GM12864 (cell line): ENCODE results near the gene DUS2.

Experiments used
- DNase-seq: peaks from one replicate; pipeline ENCODE4 v3.0.0-alpha.2; 2011; ENCODE audit warnings: low read depth
- H3K4me3 ChIP-seq: 2 replicates; pipeline ENCODE4 v1.5.1; 2011; ENCODE audit warnings: mild to moderate bottlenecking, low read depth, low read length, control low read depth
- TF ChIP-seq, protein P1 (sequence below): IDR thresholded peaks from 2 replicates; pipeline ENCODE4 v1.5.1; 2011; ENCODE audit warnings: low read depth, mild to moderate bottlenecking, moderate library complexity, low read length, control low read depth, inconsistent platforms; ENCODE audit errors: missing control alignments

DUS2 gene

DNA sequence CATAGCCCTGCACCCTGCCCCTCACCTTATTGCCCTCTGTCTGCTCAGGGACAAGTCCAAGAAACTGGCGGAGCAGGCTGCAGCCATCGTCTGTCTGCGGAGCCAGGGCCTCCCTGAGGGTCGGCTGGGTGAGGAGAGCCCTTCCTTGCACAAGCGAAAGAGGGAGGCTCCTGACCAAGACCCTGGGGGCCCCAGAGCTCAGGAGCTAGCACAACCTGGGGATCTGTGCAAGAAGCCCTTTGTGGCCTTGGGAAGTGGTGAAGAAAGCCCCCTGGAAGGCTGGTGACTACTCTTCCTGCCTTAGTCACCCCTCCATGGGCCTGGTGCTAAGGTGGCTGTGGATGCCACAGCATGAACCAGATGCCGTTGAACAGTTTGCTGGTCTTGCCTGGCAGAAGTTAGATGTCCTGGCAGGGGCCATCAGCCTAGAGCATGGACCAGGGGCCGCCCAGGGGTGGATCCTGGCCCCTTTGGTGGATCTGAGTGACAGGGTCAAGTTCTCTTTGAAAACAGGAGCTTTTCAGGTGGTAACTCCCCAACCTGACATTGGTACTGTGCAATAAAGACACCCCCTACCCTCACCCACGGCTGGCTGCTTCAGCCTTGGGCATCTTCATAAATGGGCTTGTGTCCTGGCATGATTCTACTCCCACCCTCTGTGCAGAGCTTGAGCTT is 55.8 kb downstream of the DUS2 start:
- DNase-seq = no peak
- TF ChIP-seq, protein P1, sequence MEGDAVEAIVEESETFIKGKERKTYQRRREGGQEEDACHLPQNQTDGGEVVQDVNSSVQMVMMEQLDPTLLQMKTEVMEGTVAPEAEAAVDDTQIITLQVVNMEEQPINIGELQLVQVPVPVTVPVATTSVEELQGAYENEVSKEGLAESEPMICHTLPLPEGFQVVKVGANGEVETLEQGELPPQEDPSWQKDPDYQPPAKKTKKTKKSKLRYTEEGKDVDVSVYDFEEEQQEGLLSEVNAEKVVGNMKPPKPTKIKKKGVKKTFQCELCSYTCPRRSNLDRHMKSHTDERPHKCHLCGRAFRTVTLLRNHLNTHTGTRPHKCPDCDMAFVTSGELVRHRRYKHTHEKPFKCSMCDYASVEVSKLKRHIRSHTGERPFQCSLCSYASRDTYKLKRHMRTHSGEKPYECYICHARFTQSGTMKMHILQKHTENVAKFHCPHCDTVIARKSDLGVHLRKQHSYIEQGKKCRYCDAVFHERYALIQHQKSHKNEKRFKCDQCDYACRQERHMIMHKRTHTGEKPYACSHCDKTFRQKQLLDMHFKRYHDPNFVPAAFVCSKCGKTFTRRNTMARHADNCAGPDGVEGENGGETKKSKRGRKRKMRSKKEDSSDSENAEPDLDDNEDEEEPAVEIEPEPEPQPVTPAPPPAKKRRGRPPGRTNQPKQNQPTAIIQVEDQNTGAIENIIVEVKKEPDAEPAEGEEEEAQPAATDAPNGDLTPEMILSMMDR = no peak
- no peak overlapping the region for H3K4me3 ChIP-seq

DNA sequence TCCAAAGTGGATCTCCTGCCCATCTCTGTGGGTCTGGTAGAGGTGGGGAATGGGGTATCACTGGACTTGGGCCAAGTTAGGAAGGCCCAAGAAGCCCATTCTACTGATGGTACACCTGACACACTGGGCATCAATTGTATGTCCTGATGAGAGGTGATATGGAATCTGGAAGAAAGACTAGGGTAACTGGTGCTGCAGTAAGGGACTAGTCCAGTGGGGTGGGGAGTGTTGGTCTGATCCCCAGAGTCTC is 56.2 kb downstream of the DUS2 start:
- H3K4me3 ChIP-seq = no peak overlapping the region
- TF ChIP-seq, protein P1 = no peak
- DNase-seq = no peak

DNA sequence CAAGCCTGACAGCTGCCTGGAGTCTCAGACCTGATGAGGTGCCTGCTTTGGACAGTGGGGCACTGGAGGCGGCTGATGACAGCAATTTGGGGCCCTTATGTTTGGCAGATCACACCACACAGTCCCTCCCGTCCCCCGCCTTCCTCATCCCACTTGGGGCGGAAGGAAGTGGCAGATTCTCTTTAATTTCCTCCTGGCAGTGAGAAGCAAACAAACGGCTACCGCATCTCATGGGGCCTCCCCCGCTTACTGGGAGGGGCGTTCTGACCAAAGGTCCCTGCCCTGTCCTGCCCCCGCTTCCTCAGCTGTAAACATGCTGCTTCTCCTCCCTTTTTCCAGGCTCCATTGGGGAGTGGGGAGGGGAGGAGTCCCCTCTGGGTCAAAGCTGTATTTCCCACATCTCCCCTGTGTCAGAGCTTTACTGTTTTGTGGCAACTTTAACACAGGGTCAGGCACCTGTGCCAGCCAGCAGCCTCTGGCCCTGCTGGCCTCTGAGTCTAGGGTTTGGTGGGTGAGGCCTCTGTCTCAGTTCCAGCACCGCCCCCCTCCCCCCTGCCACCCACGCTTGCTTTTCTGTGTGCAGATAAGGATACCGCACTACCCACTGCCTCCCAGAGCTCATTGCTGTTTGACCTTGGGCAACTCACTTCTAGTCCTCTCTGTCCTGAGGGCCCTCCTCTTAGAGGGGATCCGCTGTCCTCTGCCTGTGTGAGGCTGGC is 56.7 kb downstream of the DUS2 start:
- no peak for DNase-seq
- TF ChIP-seq, protein P1 = no peak
- H3K4me3 ChIP-seq = no peak overlapping the region

DNA sequence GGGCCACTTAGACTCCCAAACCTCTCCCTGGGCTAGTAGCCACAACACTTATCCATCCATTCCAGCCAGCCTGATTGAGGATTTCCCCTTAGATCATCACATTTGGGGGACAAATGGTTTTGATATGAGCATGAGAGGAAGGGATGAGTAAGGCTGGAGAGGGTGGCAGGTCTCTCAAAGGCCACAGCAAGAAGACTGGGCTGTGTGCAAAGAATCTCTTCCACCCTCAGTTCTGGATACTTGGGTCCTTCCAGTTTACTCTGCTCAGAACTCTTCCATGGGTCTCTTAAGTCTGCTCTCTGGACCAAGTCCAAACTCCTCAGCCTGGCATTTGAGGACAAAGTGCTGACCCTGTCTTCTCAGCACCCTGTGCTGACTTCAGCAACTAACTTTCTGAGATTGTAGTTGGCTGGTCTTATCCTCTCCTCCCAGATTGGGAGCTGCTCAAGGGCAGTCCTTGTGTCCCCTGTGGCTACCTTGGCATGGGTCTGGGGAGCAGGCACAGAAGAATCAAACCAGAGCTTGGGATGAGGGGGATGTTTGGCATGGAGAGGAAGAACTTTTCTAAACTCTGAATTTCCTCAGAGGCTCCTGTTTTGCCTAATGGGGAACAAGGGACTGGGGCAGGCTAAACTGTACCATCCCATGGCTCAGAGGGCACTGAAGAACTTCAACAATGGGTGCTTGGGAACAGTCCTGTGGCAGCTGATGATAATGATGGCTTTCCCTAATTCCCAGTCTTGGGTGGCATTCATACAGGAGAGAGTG is 59.0 kb downstream of the DUS2 start:
- H3K4me3 ChIP-seq = no peak overlapping the region
- no peak for DNase-seq
- TF ChIP-seq, protein P1 = no peak

DNA sequence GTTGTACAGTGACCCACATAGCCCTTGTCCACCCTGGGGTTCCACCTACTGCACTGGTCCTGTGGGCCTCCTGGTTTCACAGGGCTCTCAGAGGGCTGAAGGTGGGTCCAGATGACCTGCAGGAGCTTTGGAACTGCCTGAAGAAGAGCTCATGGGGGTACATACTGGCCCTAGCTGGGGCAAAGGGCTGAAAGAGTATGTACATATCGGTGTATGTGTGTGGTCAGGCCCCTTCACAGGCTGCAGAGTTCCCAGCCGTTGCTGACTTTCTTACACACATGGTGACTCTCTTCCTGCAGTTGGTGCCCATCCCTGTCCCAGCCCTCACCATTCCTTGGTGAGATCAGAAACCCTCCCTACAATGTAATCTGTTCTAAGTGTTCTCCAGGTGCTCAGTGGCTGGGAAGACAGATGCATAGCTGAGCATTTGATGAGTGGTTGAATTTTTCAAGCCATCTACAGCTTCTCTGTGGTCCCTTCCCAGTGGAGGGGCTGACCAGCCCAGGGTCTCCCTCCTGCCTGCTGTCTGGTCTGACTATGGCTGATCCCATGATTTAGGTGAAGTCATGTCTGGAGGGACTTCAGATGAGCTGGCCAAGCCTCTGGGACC is 59.6 kb downstream of the DUS2 start:
- H3K4me3 ChIP-seq = no peak overlapping the region
- TF ChIP-seq, protein P1 = no peak
- no peak for DNase-seq

DNA sequence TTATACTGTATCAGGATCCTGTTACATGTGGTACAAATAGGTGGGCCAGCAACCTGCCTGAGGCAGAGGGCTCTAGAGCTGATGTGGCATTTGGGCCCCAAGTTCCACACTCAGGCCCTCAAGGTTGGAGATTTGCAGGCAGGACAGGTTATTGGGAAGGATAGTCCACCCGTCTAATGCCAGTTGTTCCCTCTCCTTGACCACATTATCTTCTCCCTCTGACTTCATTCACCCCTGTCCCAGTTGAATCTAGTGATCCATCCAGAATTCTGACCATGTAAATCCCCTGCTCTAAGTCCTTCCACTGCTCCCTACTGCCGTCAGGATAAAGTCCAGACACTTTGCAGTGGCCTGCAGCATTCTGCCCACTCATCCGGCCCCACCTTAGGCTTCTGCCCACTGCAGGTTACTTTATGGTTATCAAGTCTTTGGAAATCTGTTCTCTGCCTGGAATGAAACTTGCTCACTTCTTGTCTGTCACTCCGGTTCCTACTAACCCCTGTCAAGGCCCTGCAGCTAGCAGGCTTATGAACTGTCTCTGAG is 60.2 kb downstream of the DUS2 start:
- DNase-seq = no peak
- TF ChIP-seq, protein P1 = no peak
- H3K4me3 ChIP-seq = no peak overlapping the region
